TTC549 (cell line): ENCODE data around the gene PHKA2.
"Not testable (repeated sequence)": the region's sequence is repeated elsewhere in the genome, so short reads cannot be mapped to it uniquely, and the experiment has no call there.

Source experiments
- FAIRE-seq: peaks from 2 replicates; lab custom pipeline; 2012; peaks lifted over from hg19 to GRCh38; lab: Jason Lieb, UNC

The PHKA2 gene, protein sequence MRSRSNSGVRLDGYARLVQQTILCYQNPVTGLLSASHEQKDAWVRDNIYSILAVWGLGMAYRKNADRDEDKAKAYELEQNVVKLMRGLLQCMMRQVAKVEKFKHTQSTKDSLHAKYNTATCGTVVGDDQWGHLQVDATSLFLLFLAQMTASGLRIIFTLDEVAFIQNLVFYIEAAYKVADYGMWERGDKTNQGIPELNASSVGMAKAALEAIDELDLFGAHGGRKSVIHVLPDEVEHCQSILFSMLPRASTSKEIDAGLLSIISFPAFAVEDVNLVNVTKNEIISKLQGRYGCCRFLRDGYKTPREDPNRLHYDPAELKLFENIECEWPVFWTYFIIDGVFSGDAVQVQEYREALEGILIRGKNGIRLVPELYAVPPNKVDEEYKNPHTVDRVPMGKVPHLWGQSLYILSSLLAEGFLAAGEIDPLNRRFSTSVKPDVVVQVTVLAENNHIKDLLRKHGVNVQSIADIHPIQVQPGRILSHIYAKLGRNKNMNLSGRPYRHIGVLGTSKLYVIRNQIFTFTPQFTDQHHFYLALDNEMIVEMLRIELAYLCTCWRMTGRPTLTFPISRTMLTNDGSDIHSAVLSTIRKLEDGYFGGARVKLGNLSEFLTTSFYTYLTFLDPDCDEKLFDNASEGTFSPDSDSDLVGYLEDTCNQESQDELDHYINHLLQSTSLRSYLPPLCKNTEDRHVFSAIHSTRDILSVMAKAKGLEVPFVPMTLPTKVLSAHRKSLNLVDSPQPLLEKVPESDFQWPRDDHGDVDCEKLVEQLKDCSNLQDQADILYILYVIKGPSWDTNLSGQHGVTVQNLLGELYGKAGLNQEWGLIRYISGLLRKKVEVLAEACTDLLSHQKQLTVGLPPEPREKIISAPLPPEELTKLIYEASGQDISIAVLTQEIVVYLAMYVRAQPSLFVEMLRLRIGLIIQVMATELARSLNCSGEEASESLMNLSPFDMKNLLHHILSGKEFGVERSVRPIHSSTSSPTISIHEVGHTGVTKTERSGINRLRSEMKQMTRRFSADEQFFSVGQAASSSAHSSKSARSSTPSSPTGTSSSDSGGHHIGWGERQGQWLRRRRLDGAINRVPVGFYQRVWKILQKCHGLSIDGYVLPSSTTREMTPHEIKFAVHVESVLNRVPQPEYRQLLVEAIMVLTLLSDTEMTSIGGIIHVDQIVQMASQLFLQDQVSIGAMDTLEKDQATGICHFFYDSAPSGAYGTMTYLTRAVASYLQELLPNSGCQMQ

DNA sequence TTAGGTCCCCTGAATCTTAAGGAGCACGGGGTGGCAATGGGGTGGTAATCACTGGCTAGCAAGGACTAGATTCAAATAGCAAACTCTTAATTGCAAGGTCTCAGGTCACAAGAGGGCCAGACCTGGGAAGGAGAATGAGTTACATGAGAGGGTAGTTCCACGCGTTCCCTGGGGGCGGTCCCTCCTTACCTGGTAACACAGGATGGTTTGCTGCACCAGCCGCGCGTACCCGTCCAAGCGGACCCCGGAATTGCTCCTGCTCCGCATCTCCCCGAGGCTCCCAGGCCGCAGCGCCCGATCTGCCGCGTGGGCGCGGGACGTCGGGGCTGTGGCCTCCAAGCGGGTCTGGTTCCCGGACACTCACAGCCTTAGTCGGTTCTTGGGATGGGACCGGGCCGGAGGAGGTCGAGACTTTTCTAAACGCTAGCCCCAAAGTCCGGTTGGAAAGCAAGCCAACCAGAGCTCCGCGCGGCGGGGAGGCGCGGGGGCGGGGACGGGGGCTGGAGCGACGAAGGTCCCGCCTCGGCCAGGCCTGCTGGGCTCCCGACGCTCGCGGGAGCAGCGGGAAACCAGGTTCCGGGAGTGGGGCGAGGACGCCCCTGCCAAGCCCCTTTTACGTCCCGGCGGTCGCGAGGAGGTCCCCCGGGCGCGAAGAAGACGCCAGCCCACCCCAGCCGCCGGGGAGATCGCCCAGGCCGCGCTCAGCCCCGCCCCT is at the start of gene PHKA2:
Gene PHKA2 (minus strand): TSS at position 449 of the 715 bp plus-strand sequence. CDS start 182 bp downstream, at position 267.
- FAIRE-seq, result no peak

DNA sequence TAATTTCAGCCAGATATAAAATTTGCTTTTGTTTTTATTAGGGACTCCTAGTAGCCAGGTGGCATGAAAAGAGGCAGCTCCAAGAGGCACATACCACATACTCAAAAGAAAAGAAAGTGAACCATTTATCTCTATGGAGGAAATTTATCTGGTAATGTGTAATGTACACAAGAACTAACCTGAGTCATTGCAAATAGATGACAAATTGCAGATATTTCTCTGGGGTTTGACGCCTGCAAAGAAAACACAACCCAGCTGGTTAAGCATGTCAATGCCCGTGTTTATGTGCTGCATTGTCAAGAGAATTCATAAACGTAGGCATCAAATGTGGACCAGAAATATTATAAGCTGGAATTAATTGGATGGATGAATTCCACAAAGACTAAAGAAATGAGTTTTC is 46.9 kb upstream of the PHKA2 start:
- FAIRE-seq, result no peak

DNA sequence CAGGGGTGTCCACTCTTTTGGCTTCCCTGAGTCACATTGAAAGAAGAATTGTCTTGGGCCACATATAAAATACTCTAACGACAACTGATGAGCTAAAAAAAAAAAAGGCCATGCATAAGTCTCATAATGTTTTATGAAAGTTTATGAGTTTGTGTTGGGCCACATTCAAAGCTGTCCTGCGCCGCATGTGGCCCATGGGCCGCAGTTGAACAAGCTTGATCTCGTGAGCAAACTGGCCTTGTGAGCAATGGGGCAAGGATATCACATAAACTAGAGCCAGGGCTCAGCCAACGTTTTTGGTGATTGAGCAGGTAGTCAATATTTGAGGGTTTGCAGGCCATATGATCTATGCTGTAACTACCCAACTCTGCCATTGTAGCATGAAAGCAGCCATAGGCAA is 44.6 kb upstream of the PHKA2 start:
- FAIRE-seq, result no peak

DNA sequence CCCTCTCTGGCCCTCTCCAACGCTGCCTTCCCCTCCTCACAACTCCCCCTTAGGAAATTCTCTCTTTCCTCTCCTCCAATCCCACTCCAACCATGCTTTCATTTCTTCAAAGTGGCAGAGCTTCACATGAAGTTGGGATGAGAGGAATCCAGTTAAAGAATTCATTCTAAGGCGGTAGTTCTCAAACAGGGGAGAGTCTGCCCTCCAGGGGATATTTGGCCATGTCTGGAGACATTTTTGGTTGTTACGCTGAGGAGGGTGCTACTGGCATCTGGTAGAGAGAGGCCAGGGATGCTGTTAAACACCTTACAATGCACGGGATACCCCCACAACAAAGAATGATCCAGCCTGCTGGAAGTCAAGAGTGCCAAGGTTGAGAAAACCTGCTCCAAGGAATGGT is 40.5 kb upstream of the PHKA2 start:
- no peak for FAIRE-seq

DNA sequence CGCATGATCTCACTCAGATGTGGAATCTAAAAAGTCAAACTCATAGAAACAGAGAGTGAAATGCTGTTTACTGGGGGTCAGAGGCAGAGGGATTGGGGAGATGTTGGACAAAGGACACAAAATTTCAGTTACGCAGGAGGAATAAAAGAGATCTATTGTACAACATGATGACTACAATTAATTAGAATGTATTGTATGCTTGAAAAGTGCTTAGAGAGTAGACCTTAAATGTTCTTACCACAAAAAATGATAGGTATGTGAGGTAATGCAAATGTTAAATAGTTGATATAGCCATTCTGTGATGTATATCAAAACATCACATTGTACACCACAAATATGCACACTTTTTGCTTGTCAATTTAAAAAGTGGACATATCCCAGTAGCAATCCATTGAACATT is 36.1 kb upstream of the PHKA2 start:
- no peak for FAIRE-seq

DNA sequence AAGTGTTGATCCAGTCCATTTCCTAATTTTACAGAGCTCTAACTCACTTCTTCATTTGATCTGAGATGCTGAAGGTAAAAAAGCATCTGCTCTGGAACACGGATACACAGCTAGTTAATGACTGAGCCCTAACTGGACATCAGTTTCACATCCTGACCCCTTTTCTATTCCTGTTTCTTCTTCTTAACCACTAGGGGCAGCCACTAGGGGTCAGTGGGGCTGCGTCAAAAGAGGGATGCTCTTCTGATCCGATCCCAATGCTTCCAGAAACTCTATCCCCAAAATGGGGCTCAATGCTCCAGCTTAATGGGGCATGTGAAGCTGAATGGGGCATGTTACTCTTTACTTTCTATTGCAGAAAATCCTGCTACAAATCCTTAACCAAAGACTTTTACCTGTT is 33.4 kb upstream of the PHKA2 start:
- FAIRE-seq, result no peak

DNA sequence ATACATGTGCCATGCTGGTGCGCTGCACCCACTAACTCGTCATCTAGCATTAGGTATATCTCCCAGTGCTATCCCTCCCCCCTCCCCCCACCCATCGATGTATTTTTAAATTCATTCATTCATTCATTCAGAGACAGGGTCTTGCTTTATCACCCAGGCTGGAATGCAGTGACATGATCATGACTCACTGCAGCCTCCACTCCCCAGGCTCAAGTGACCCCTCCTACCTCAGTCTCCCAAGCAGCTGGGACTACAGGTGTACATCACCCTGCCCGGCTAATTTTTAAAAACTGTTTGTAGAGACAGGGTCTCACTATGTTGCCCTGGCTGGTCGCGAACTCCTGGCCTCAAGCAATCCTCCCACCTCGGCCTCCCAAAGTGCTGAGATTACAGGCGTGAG is 32.7 kb upstream of the PHKA2 start:
- FAIRE-seq, result not testable (repeated sequence)

DNA sequence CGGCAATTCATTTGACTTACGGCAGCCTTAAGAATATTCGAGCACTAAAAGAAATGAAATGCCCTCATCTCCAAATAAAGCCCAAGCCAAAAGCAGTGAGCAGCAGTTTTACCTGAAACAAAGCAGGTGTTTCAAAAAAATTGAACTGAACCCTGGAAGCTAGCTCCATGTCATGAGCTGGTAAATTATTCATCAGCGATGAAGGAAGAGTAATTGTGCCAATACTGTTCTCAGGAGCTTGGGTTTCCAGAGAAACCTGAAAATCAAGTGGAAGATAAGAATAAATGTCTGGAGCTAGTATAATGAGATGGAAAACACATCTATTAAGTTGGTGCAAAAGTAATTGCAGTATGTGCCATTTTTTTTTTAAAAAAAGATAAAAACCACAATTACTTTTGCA is 24.0 kb upstream of the PHKA2 start:
- FAIRE-seq, result no peak

DNA sequence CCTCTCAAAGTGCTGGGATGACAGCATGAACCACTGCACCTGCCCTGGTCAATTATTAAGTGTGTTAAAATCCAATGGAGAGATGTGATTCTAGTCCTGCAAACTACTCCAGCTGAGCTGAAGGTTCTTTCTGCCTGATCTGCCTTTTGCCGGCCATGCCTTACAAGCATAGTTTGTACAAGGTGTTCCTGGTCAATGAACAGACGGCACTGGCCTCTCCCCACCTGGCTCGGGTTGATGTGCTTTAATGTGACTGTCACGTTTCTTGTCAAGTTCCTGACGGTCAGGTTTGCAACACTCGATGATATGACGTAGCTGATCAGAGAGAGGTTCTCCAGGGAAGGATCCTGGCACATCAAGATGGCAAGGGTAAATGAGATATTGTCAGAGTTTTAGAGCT is 23.1 kb upstream of the PHKA2 start:
- FAIRE-seq, result no peak

DNA sequence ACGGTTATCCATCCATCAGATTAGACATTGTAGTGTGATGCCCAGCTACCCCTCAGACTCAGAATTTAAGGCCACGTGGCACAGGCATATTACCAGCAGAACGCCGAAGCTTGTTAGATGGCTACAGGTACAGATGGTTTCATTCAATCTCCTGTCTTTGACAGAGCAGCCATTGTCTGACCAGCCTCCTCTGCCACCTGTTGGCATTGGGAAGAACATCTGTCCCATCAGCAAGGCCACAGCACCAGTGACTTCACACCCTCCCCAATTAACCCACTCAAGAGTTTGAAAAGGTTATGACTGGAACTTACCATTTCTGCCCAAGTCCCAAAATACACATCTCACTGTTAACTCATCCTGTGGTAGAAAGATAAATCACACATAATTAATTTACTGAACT is 22.0 kb upstream of the PHKA2 start:
- no peak for FAIRE-seq

DNA sequence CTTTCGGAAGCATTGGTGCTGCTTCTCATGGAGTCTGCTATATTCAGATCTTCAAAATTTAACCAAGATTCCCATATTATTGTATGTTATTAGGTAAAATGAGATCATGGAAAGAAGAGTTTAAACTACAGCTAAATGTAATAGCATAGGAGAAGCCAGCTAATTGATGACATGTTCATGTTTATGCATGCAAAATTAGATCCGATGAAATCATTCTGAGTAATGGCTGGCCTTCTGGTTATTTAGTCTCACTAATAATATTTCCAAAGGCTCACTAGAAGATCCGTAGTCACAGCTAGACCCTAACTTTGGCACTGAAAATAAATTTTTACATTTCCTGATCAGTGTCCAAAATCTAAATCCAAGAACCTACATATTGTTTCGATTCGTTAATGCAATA is 19.8 kb upstream of the PHKA2 start:
- no peak for FAIRE-seq

DNA sequence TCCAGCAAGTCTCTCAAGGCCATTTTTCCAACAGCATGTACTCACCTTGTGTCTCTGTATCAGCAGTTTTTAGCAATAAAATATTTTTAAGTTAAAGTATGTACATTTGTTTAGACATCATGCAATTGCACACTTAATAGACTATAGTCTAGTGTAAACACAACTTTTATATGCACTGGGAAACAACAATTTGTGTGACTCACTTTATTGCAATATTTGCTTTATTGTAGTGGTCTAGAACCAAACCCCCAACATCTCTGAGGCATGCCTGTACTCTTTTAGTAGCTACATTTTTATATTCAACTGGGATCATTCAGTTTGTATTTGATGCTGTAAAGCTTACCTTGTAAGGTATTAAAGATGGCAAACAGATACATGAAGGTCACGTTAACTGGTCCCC is 14.7 kb upstream of the PHKA2 start:
- no peak for FAIRE-seq

DNA sequence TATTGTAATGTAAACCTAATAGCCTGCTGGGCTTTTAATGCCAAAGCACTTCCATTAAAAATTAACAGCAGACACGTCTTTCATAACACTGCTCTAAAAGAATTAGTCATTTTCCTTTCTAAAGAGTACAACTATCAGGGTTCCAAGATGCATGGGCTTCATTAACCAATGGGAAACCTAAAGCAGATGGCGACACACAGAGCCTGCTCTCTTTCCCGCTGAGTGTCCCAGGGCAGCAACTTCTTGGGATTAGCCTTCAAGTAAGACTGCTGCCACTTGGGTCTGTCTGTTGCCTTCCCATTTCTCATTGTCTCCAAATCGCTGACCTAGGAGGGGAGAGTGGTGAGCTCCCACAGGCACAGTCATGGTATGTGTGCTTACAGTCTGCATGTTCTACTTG is 14.0 kb upstream of the PHKA2 start:
- FAIRE-seq, result no peak

DNA sequence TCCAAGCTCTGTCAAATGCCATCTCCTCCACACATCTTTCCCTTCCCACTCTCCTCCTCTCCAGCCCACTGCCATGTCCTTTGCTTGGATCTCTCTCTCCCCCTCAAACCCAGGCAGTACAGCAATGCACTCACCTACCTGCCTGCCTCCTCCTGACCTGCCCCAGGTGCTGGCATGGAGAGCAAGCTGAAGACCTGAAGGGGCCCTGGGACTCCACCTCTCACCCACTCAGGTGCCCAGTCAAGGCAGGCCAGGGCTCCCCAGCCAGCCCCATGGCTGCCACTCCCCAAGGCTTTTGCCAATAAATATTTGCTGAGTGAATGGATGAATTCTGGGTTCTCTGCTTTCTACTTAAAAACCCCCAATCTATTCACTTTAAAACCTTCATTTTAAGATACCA is 12.6 kb upstream of the PHKA2 start:
- no peak for FAIRE-seq

DNA sequence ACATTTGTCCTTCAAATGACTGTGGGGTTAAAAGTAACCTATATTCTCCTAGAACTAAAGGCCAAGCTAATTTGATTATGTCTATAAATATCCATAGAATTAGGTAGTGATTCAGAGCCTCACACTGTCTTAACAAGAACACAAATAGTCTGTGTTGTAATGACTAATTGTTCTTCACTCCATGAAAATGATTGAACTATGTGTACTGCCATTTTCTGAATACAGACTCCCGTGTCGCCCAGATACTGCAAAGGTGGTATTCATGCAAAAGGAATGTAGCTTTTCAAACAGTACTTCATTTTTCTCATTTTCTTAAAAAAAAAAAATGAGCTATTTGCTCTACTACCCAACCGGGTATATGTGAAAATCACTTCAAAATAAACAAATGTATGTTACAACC is 11.3 kb upstream of the PHKA2 start:
- no peak for FAIRE-seq

DNA sequence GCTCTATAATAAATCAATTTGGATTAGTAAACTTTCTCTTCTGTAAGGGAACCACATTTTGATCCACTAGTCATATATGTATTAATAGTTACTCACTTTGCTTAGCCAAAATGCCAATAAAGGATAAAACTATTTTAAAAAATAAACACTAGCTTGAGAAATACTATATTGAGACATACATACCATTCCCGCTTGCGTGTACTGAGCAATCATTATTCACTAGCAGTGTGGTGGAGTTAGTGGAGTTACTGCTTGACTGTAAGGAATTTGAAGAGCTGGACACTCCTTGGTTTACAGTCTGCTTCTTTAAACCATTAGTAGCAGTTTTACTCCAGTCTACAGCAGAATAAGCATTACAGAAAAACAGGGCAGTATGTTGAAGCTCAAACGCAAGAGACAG is 10.8 kb upstream of the PHKA2 start:
- FAIRE-seq, result no peak

DNA sequence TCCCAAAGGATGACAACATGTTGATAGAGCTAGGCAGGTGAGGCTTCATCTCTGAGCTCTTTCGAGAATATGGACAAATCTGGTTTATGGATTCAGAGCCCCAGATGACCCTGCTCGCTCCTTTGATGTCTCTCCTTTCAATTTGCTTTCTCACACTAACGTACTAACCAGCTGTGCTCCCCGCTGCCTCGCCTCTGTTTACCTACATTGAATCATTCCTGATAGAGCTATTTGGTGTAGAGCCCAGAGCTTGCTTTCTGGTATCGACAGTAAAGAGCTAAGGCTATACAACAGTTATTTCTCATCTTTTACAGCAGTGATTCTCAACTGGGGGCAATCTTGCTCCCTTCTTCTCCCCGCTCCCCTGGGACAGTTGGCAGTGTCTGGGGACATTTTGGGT is 8.9 kb upstream of the PHKA2 start:
- FAIRE-seq, result no peak

DNA sequence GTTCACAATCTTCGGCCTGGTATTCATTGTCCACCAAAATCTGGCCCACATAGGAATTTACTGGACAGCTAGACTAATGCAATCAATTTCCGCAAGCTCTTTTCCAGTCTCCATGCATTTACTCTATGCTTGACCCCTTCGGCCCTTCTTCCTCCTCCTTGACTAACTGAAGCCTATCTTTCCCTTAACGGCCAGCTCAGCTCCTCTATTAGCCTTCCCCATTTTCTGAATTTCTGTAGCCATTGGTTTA is 1.2 kb upstream of the PHKA2 start:
- no peak for FAIRE-seq

DNA sequence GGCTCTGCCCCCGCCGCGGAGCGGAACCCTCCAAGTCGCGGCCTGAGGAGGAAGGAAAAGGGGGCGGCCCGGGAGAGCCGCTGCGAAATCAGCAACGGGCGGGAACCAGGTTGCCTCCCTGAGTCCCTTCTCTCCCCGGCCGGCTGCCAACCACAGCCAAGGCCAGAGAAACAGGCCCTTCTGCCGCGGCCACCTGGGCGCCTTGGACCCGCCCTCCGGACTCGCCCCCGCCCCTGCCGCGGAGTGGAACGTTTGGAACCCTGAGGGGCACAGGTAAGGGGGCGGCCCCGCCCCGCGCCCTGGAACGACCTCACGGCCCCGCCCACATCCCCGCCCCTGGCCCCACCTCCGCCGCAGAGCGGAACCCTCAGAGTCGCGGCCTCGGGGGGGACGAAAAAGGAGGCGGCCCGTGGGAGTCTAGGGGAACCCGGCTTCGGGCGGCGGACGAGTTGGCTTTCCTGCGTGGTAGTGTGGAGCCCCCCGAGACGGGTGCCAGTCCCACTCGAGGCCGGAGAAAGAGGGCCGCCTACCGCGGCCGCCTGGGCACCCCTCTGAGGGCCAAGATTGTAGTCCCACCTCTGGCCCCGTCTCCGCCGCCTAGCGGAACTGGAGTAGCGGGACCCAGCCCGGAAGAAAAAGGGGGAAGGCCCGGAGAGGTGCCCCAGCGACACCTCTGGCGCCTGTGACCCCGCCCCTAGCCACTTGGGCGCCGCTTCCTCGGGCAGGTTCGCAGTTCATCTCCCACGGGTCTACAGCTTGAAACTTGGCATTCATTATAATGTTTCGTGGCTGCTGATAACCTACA is 669 bp upstream of the PHKA2 start:
- no peak for FAIRE-seq

DNA sequence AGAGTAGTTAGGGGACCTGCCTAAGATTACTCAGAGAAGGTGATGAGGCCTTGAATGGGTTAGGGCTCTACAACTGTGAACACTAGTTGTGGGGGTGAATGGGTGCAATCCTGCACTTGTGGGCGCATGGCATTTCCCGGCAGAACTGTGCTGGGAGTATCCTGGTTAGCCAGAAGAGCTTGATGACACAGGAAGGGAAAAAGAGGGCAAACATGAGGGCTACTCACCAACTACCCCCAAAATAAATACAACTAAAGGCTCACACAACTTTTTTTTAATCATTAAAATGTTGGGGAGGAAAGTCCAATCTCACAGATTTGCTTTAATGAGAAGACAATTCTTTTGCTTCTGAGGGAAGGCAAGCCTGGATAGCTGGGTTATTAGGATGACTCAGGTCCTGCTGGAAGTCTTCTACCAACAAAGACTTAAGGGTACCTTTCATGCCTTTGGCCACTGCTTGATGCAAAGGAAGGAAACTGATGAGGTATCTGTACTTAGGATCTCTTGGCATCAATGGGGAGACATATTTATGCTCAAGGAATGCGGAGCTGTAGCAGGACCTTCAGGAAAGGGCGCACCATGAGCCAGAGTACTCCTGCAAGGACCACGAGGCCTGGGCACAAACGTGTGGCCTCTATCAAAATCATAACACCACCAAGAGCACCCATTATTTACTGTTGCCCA is 2.6 kb downstream of the PHKA2 start:
- no peak for FAIRE-seq

DNA sequence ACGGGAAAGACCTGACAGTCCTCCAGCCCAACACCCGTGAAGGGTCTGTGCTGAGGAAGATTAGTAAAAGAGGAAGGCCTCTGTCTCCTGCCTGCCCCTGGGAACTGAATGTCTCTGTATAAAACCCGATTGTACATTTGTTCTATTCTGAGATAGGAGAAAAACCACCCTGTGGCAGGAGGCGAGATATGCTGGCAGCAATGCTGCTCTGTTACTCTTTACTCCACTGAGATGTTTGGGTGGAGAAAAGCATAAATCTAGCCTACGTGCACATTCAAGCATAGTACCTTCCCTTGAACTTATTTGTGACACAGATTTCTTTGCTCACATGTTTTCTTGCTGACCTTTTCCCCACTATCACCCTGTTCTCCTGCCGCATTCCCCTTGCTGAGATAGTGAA is 3.7 kb downstream of the PHKA2 start:
- FAIRE-seq, result not testable (repeated sequence)
